ENCODE results near the gene SRGAP1.
"Not testable (repeated sequence)": the region's sequence is repeated elsewhere in the genome, so short reads cannot be mapped to it uniquely, and the experiment has no call there.

The SRGAP1 gene

GRCh38 chr12:64137117-64137516 lies 292.6 kb downstream of the SRGAP1 start:
- no peak for DNase-seq

GRCh38 chr12:64139021-64139420 lies 294.5 kb downstream of the SRGAP1 start:
- DNase-seq = no peak

DNA sequence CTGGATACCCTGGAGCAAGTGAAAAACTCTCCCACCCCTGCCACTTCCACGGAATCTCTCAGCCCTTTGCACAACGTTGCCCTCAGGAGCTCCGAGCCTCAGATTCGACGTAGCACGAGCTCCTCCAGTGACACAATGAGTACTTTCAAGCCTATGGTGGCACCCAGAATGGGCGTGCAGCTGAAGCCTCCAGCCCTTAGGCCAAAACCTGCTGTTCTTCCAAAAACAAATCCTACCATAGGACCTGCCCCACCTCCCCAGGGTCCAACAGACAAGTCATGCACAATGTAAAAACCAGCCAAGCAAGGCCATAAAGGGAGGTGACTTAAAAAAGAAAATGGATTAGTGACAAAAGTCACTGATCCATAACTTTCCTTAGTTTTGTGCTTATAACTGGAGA lies 297.9 kb downstream of the SRGAP1 start:
- no peak for DNase-seq

DNA sequence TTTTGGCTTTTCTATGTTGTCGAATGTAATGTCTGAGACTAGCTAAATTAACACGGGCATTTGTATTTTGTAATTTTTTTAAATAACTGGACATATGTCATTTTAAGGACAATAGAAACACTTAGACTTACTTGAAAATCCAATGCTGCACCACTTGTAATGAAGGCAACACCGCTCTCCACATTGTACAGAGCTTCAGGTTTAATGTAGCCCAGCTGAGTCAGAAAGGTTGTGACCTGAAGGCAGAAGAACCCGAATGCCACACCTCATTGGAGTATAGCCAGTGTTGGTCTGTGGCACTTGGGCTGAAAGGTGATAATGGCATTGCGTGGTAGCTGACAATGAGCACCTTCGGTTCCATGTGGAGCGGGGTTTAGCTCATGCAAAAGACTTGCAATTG lies 298.3 kb downstream of the SRGAP1 start:
- DNase-seq = no peak

DNA sequence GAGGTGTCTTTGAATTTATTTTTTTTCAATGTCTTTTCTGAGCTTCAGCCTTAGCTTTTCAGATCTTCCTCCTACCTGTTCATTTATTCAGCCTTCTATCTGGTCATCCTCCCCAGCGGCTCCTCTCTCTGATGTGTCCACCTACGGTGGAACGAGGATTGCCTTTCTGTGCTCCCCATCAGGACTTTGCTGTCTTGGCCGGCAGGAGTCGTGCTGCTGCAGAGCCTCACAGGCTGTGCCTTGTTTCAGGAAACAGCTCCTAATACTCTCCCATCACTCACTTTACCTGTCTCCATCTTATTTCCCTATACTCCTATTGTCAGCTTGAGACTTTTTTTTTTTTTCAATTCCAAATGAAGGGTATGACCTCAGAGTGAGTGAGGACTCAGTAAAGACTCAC lies 300.7 kb downstream of the SRGAP1 start:
- DNase-seq = no peak

GRCh38 chr12:64147011-64147631 lies 302.6 kb downstream of the SRGAP1 start:
- no peak for DNase-seq

DNA sequence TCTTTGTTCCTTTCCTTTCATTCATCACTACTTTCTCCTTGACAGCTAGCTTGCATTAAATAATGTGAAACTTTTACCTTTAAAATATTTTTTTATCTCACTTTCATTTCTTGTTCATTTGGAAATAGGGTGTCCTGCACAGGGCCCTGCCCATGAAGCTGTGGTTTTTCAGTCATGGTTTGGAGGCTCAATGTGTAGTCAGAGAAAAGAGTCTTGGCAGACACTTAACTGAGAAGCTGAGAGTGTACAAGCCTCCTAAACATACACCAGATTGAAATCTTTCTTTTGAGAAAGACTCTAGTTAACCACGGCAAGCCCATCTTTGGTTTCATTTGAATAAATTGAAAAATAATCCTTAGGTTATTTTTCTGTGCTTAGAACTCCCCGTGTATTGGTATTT lies 303.4 kb downstream of the SRGAP1 start:
- no peak for DNase-seq

- no peak for DNase-seq
Measured at GRCh38 chr12:64154677-64155076, 310.2 kb downstream of the SRGAP1 start.

GRCh38 chr12:64157110-64157509 lies 312.6 kb downstream of the SRGAP1 start:
- no peak for DNase-seq

DNA sequence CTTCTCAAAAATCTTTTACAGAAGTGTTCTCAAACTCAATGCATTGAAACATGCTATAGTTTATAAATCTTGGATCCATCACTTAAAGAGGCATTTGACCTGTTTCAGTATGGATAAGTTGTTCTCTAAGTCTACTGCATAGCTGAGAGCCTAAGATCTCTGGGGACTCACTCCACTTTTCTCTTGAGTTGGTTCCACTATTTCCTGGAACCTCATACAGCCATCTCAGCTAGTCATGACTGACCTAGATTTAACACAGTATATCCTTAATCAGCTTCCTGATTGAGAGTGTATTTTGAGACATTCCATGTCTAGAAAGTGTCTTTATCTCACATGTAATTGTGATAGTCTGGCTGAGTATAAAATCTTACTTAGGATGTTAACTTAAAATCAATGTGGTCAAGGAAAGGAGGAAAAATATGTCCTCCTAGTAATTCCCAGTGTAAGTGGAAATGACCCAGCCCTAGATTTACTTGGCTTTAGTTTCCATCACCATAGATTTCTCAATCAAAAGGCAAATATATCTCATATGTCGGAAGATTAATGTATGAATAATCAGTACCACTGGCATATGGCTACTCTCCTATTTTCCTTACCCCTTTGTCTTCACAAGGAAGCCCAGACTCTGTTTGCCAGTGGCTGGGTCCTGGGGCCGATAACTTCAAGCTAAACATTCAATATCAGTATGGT lies 315.7 kb downstream of the SRGAP1 start:
- no peak for DNase-seq

GRCh38 chr12:64160711-64161060 lies 316.2 kb downstream of the SRGAP1 start:
- DNase-seq = no peak

- DNase-seq = not testable (repeated sequence)
Measured at GRCh38 chr12:64166606-64167005, 322.1 kb downstream of the SRGAP1 start.

DNA sequence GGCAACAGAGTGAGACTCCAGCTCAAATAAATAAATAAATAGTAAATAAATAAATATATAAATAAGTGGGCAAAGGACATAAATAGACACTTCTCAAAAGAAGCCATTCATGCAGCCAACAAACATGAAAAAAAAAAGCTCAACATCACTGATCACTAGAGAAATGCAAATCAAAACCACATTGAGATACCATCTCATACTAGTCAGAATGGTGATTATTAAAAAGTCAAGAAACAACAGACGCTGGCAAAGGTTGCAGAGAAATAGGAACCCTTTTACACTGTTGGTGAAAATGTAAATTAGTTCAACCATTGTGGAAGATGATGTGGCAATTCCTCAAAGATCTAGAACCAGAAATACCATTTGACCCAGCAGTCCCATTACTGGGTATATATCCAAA lies 322.5 kb downstream of the SRGAP1 start:
- not testable (repeated sequence) for DNase-seq

GRCh38 chr12:64170024-64170423 lies 325.5 kb downstream of the SRGAP1 start:
- DNase-seq = no peak

DNA sequence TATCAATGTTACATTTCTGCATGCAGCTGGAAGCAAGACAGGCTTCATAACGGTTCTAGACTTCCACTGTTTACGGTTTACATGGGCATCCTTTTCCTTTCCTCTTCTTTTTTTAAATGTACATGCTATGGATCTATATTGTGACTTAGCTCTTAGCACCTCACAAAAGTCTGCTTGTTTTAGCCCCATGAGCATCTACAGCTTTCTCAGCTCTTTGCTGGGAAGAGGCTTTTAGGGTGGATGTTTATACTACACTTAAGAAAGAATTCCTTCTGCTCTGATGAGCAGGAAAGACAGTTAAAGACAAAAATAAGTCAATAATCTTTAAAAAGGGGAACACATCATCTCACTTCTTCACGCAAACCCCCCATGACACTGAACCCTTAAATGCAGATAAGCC lies 326.2 kb downstream of the SRGAP1 start:
- no peak for DNase-seq

- no peak for DNase-seq
Measured at GRCh38 chr12:64171715-64172114, 327.2 kb downstream of the SRGAP1 start.

DNA sequence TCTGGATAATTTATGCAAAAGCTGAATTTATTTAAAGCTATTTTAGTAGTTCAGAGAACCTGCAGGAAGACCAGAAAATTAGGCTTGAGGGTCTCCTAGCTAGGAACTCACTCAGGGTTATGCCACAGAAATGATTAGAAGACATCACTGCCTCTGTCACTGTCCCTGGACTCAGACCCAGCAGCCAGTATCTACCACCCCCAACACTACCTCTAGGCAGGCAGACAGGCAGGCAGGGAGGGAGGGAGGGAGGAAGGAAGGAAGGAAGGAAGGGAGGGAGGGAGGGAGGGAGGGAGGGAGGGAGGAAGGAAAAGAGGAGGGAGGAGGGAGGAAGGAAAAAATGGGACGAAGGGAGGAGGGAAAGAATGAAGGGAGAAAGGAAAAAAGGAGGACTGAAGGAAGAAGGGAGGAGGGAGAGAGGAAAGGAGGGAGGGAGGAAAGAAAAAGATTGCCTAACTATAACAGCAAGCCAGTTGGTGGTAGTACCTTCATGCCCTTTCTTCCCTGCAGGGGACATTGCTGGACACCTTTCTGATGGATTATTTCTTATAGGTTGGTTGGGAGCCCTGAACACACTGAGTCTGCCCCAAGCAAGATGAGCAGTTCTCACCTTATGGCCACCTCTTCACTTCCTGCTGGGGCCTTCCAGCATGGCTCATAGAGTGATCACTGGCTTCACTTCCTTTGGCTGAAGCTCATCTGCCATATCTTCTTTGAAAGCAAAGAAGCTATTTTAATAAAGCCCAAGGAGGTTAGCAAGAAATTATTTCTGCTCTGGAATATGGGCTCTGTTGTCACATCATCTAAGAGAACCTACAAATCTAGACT lies 327.9 kb downstream of the SRGAP1 start:
- no peak for DNase-seq

DNA sequence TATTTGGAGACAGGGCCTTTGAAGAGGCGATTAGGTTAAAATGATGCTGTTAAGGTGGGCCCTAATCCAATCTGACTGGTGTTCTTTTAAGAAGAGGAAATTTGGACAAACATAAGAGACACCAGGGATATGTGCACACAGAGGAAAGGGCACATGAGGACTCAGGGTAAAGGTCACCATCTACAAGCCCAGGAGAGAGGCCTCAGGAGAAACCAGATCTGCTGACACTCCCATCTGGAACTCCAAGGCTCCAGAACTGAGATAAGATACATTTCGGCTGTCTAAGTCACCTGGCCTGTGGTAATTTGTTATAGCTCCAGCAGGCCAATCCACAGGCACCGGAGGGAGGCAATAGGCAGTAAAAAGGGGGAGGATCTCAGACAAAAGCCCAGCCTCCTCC lies 329.0 kb downstream of the SRGAP1 start:
- DNase-seq = no peak

GRCh38 chr12:64175254-64175945 lies 330.9 kb downstream of the SRGAP1 start:
- no peak for DNase-seq

GRCh38 chr12:64177001-64177400 lies 332.5 kb downstream of the SRGAP1 start:
- DNase-seq = no peak

GRCh38 chr12:64178122-64178521 lies 333.6 kb downstream of the SRGAP1 start:
- DNase-seq = no peak

GRCh38 chr12:64180951-64181350 lies 336.5 kb downstream of the SRGAP1 start:
- no peak for DNase-seq
